RWPE1 (cell line): Measurements from ENCODE around the gene SLC35G1.

ENCODE experiments used
- CTCF ChIA-PET: fragments of 350-600 bp; sonication (Branson Sonifier 250); formaldehyde crosslinking; extraction: SDS; loops from one replicate; lab custom pipeline; 2021; lab: Yijun Ruan, JAX
- POLR2A ChIA-PET: fragments of 400-600 bp; formaldehyde crosslinking; extraction: SDS; loops from one replicate; lab custom pipeline; 2020; ENCODE audit warnings: antibody characterized with exemption; ENCODE audit not compliant: low non-redundant PET; lab: Yijun Ruan, JAX
- DNase-seq: peaks from one replicate; pipeline ENCODE4 v3.0.0; 2012; ENCODE audit warnings: low spot score
- H3K27ac ChIP-seq: fragments of 450-650 bp; 2 replicates; pipeline ENCODE4 v1.5.1; 2017
- TF ChIP-seq, protein P1 (sequence below): fragments of 450-650 bp; conservative IDR thresholded peaks from 2 replicates; pipeline ENCODE4 v1.5.1; 2017; ENCODE audit warnings: low read depth, mild to moderate bottlenecking

Gene SLC35G1

DNA sequence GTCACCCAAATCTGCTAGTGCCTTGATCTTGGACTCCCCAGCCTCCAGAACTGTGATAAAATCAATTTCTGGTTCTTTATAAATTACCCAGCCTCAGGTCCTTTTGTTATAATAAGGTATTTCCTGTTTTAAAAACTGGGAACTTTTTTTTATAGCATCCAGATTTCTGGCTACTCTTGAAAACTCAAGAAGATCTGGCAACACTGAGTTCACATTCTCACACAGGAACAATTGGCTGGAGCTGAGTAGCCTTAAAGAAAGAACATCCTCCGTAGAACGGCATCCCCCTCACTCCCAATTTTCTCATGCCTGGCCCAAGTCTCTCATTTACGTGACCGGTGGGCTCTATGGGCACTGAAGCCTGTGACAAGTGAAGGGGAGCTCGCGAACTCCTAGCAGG lies 47.1 kb downstream of the SLC35G1 start:
- no peak overlapping the region for H3K27ac ChIP-seq
- ChIA-PET POLR2A (no interaction called here), CTCF (no interaction called here)
- TF ChIP-seq, protein P1, sequence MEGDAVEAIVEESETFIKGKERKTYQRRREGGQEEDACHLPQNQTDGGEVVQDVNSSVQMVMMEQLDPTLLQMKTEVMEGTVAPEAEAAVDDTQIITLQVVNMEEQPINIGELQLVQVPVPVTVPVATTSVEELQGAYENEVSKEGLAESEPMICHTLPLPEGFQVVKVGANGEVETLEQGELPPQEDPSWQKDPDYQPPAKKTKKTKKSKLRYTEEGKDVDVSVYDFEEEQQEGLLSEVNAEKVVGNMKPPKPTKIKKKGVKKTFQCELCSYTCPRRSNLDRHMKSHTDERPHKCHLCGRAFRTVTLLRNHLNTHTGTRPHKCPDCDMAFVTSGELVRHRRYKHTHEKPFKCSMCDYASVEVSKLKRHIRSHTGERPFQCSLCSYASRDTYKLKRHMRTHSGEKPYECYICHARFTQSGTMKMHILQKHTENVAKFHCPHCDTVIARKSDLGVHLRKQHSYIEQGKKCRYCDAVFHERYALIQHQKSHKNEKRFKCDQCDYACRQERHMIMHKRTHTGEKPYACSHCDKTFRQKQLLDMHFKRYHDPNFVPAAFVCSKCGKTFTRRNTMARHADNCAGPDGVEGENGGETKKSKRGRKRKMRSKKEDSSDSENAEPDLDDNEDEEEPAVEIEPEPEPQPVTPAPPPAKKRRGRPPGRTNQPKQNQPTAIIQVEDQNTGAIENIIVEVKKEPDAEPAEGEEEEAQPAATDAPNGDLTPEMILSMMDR = no peak
- DNase-seq = no peak

GRCh38 chr10:93941606-93942005 lies 47.8 kb downstream of the SLC35G1 start:
- TF ChIP-seq, protein P1 = no peak
- no peak overlapping the region for H3K27ac ChIP-seq
- ChIA-PET POLR2A (no interaction called here), CTCF (no interaction called here)
- no peak for DNase-seq

DNA sequence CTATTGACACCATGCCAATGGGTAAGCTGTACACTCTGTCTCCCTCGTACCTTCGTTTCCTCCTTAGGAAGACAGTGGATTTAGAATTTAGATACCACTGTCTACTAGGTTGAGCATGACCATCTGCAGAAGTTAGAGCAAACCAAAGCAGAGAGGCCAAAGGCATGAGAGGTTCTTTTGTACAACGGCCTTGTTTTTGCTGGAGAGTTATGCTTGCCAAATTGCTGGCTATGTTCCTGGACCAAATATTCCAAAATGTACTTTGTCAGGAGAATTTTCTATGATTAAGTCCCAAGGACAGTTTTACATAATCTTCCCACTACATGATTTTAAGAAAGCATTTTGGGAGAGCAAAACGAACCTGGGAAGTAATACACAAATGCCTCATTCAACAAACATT lies 52.0 kb downstream of the SLC35G1 start:
- TF ChIP-seq, protein P1 = no peak
- no peak overlapping the region for H3K27ac ChIP-seq
- DNase-seq = no peak
- ChIA-PET CTCF (interaction anchor here (0.6 to 0.8 kb wide), 2 partner anchors 28 to 433 kb away, joined by 3 read pairs; no protein-coding TSS in a partner anchor), POLR2A (no interaction called here)

- CTCF ChIA-PET = no interaction called here
- TF ChIP-seq, protein P1 = no peak
- no peak overlapping the region for H3K27ac ChIP-seq
- DNase-seq = no peak
- POLR2A ChIA-PET = no interaction called here
Observed at GRCh38 chr10:93947055-93947454, 53.3 kb downstream of the SLC35G1 start.

DNA sequence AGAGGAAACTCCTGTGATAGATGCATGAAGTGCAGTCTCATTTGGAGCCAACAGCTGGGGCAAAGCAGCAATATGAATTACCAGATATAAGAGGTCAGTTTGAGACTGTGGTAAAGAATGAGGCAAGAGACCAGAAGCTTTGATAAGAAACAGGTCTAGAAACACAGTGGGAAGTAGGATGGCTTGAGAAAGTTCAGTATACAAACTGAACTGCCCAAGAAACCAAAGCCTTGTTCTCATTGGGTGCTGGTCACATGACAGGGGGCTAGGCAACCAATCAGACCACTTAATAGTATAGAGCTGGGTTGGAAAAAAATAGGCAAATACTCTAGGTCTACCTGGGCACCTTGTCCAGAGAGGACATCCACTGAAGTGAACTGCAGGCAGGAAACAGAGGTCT lies 53.7 kb downstream of the SLC35G1 start:
- TF ChIP-seq, protein P1 = no peak
- ChIA-PET CTCF (no interaction called here), POLR2A (no interaction called here)
- no peak for DNase-seq
- H3K27ac ChIP-seq = no peak overlapping the region

DNA sequence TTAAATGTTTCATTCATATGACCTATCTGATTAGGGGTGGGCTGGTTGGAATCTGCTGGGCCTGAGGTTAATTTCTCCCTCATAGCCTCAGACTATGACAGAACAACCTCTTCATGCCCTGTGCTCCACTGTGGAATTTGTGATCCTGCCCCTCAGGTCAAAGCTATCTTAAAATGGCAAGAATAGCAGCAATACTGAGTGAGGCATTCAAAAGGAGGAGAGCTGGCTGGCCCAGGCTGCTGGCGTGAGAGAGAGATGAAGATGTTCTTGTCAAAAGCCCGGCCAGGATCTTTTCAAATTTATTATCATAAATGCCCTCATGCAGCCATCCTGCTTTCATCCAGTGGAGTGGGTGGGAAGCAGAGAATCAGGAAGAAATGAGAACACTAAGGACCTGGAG lies 58.1 kb downstream of the SLC35G1 start:
- no peak overlapping the region for H3K27ac ChIP-seq
- no peak for DNase-seq
- TF ChIP-seq, protein P1 = no peak
- ChIA-PET CTCF (interaction anchor here (0.6 kb wide), 1 partner anchor 42 kb away, joined by 3 read pairs; the partner anchor contains the start of gene PLCE1), POLR2A (no interaction called here)
